Tongue (tissue), 3 donors: ENCODE measurements around the gene FAM32A. TPM values are rescaled to one million over a fixed set of nuclear protein-coding genes. Genes with fewer than 3 reads are reported as not detected.

Experiments
- DNase-seq: peaks from one replicate; pipeline ENCODE4 v3.0.0-alpha.2; 2015
- small RNA-seq: library from RNA; depleted of rRNA; stranded (forward); fragments of <200 nt; gene quantifications from one replicate; pipeline ENCODE3, GENCODE V24; 2014; ENCODE audit warnings: low replicate concordance
- total RNA-seq: library from RNA; depleted of rRNA; stranded (reverse); fragments of >200 nt; gene quantifications from one replicate; pipeline ENCODE4 v1.2.3, GENCODE V29; 2014

The FAM32A gene
- total RNA-seq, 1 donor from 2014 or later, result 73.4 TPM

DNA sequence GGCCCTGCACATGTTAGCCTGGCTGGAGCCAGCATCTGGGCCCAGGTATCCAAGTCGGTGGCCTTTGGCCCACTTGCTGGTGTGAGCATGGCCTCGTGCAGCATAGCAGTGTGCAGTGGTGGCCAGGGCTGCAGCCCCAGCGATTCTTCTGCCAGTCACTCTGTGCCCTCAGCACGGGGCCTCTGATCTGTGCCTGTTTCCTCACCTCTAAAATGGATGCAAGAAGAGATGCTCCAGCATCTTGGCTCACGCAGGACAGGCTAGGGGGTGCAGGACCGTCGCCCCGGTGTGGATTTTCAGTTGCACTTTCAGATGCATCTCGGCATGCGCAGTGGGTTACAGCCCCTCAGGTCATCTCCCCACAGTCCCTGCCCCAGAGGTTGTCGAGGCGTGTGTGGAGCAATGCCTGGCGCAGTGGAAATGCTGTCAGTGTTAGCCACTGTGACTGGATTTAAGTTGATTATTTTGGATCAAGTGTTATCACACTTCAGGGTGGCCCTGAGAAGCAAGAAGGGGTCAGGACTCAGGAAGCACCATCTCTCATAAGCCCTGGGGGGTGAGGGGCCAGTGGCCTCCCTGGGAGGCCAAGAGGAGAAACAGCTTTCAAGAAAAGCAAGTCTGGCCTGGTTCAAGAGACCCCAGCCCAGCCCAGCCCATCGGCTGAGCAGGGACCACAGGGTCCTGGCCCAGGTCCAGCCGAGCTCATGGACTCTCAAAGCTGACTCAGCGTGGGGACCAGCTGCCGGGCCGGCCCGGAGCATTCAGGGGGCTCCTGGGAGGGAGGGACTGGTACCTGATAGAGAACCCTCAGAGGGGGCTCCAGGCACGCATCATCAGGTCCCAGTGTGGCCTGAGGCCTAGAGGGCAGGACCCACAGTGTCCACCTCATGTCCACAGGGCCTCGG lies 40.3 kb downstream of the FAM32A start:
- DNase-seq, result no peak

GRCh38 chr19:16226184-16226591 lies 41.0 kb downstream of the FAM32A start:
- DNase-seq, result no peak

DNA sequence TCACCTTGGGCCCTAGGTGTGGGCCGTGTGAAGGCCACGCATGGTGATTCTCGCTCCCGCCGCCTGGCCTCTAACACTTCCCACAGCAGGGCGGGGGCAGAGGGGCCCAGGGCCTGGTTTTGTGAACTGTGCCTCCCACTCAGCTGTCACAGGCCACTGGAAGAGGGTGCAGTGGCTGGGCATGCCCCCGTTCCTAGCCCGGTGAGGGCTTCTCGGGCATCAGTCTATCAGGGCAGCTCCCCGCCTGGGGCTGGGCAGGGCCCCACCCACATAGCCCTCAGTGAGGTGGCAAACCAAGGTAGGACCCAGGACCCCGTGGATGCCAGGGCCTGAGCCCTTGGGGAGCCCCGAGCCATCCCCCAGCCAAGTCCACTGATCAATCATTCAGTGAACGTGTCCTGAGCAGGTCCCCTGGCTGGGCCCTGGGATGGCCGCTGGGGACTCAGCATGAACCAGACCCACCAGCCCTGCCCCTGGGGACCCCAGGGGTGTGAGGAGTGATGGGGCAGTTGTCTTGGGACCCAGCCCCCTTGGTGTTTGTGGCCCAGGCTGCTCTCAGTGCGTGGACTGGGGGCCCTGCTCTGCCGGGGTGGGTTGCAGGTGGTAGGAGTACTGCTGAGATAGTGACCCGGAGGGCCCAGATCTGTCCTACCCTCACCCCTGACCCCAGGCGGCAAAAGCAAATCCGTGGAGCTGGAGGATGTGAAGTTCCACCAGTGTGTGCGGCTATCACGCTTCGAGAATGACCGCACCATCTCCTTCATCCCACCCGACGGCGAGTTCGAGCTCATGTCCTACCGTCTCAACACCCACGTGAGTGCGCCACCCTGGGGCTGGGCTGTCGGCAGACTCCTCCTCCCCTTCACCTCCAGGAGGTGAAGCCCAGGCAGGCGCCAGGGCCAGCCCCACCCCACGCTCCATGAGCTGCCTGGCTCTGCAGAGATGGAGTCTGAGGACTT lies 41.9 kb downstream of the FAM32A start:
- no peak for DNase-seq

DNA sequence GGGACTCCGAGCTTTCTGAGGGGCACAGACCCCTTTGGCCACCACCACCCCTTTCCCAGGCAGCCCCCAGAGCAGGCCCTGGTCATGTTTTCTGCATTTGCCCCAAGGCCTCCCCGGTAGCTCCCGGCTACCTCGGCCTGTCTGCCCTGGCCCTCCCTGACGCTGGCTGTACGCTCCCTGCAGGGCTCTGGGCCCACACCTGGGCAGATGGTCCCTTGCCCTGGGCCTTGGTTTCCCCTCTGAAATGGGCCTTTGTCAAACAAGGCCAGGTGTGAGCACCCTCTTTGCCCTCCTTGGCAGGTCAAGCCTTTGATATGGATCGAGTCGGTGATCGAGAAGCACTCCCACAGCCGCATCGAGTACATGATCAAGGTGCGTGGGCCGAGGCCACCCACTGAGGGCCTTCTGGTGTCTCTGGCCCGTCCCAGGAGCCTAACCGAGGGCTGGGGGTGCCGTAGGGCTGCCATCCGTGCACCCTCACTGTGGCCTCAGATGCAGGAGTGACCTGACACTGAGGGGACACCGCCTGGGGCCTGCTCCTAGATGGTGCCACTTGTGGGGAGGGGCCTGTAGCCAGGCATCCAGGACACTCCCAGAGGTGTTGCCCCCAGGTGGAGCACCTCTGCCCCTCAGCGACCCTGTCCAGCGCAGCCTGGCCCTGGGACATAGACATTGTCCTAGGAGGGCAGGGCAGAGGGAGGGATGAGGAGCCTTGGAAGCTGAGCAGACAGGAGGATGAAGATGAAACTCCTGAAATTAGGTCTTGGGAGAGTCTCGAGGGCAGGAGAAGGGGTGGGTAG lies 42.8 kb downstream of the FAM32A start:
- DNase-seq, result no peak

- no peak for DNase-seq
Observed at GRCh38 chr19:16228637-16229321, 43.6 kb downstream of the FAM32A start.

- no peak for DNase-seq
Observed at GRCh38 chr19:16229322-16229641, 44.1 kb downstream of the FAM32A start.

- no peak for DNase-seq
Observed at GRCh38 chr19:16232127-16232526, 46.9 kb downstream of the FAM32A start.

GRCh38 chr19:16232568-16232967 lies 47.4 kb downstream of the FAM32A start:
- DNase-seq, result no peak

- DNase-seq, result no peak
Observed at GRCh38 chr19:16233081-16233776, 48.0 kb downstream of the FAM32A start.

GRCh38 chr19:16233836-16234551 lies 48.8 kb downstream of the FAM32A start:
- DNase-seq, result no peak

DNA sequence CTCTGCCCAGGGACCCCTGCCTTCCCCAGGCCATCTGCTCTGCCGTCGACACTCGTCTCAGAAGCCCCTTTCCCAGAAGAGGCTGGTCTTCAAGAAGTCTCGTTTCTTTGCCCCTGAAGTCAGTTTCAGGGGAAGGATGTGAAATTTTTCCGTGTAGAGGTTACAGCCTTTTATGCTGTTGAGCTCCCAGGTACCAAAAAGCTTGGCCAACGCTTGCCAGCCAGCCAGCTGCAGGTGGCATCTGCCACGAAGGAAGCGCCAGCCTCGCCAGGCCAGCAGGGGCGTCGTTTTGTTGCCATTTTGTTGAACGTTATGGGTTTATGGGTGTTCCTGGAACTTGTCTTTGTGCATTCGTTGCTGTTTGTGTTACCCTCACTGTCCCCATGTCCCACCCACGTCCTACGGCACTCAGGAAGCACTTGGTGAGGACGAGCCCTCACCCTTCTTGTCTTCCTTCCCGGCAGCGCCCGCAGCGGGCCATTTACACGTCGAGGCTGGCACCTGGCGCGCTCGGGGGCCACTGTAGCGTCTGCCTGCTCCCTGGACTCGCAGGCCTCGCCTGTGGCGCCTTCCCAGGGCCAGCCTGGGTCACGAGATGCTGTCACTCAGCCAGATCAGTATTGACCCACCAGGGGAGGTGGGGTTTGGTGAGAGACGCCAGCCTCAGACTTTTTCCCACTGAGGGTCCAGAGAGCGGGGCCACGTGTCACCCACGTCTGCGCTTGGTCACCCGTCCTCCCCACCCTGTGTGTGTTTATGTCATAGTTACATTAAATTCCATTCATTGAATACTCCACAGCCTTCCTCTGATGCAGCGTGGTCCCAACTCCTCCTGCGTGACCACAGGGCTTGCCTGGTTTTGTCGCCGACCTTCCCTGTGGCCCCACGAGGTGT lies 49.6 kb downstream of the FAM32A start:
- no peak for DNase-seq

GRCh38 chr19:16235811-16236652 lies 50.8 kb downstream of the FAM32A start:
- no peak for DNase-seq

Small RNA genes lying within 50 kb of the gene (small RNA-seq; reads per million reads assigned to genes)
- gene RF00017, result not detected

Other genes starting within 250 kb of the FAM32A start
- gene OR10H4, start 236.4 kb upstream of the FAM32A start, total RNA-seq, result not detected
- 220 TPM for gene TPM4, start 108.9 kb upstream of the FAM32A start, total RNA-seq
- 36.4 TPM for gene RAB8A, start 73.5 kb upstream of the FAM32A start, total RNA-seq
- 1.1 TPM for gene HSH2D, start 41.7 kb upstream of the FAM32A start, total RNA-seq
- not detected for gene CIB3, start 11.9 kb upstream of the FAM32A start, total RNA-seq
- 36.8 TPM for gene AP1M1, start 12.5 kb downstream of the FAM32A start, total RNA-seq
- 14.2 TPM for gene KLF2, start 139.4 kb downstream of the FAM32A start, total RNA-seq